ENCODE results near the gene CHMP6.

GRCh38 chr17:80961541-80962330, 29.9 kb upstream of the CHMP6 start:
- no peak for TF ChIP-seq CTCF (conservative IDR thresholded peaks at IDR 0.05)
- no peak for TF ChIP-seq ZFX (IDR thresholded peaks at IDR 0.05)
